SHP77 (cell line): ENCODE measurements around the gene RGCC.

ENCODE experiments used
- DNase-seq, 2 experiments: peaks; one replicate each; lab custom pipeline; 2025; lab: John Stamatoyannopoulos, UW

RGCC gene

GRCh38 chr13:41515491-41516139 is 58.3 kb downstream of the RGCC start:
- DNase-seq: no peak

DNA sequence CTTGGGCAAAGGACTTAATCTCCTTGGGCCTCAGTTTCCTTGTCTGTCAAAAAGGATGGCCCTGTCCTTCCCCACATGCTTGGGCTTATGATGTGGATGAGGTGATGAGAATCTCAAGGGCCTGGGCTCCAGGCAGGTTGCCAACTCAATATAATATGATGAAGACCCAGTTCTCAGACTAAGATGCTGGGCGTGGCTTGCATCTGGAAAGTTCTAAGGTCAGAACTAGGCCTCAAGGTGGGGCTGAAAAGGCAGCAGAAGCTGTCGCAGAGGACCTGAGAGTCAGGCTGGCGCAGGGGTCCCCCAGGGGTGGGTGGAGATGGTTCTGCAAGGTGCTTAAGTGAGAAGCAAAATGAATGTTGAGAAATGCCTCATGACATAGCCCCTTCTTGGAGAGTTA is 58.8 kb downstream of the RGCC start:
- no peak for DNase-seq

- no peak for DNase-seq
These were observed 59.4 kb downstream of the RGCC start for GRCh38 chr13:41516760-41517159.

GRCh38 chr13:41520016-41520659 is 62.8 kb downstream of the RGCC start:
- no peak for DNase-seq
